HEK293 (cell line): ENCODE results near the gene CCDC38.

Experiments used
- HOXA7 ChIP-seq: sonication (generic); formaldehyde crosslinking; IDR thresholded peaks from 2 replicates; pipeline ENCODE4 v1.8.1; 2022; ENCODE audit warnings: missing genetic modification reagents, borderline replicate concordance
- INSM2 ChIP-seq: fragments of 450-650 bp; formaldehyde crosslinking; IDR thresholded peaks from 2 replicates; pipeline ENCODE4 v1.5.1; 2016; ENCODE audit warnings: missing biosample characterization, missing genetic modification characterization
- KLF1 ChIP-seq: fragments of 450-650 bp; formaldehyde crosslinking; IDR thresholded peaks from 2 replicates; pipeline ENCODE4 v1.5.1; 2016; ENCODE audit warnings: missing biosample characterization, missing genetic modification characterization
- KLF7 ChIP-seq: fragments of 450-650 bp; formaldehyde crosslinking; IDR thresholded peaks from 2 replicates; pipeline ENCODE4 v1.5.1; 2016; ENCODE audit warnings: missing biosample characterization, missing genetic modification characterization, borderline replicate concordance
- MEIS1 ChIP-seq: sonication (generic); formaldehyde crosslinking; IDR thresholded peaks from 2 replicates; pipeline ENCODE4 v1.8.1; 2022; ENCODE audit warnings: missing genetic modification reagents, mild to moderate bottlenecking, borderline replicate concordance
- MYNN ChIP-seq: fragments of 450-650 bp; formaldehyde crosslinking; IDR thresholded peaks from 2 replicates; pipeline ENCODE4 v1.5.1; 2016; ENCODE audit warnings: missing biosample characterization, missing genetic modification characterization, borderline replicate concordance
- OSR2 ChIP-seq: fragments of 450-650 bp; formaldehyde crosslinking; IDR thresholded peaks from 2 replicates; pipeline ENCODE4 v1.5.1; 2016; ENCODE audit warnings: missing biosample characterization, missing genetic modification characterization
- PBX3 ChIP-seq: sonication (generic); formaldehyde crosslinking; IDR thresholded peaks from 2 replicates; pipeline ENCODE4 v1.8.1; 2022; ENCODE audit warnings: mild to moderate bottlenecking, moderate library complexity, missing genetic modification reagents
- SCRT1 ChIP-seq: fragments of 450-650 bp; formaldehyde crosslinking; IDR thresholded peaks from 2 replicates; pipeline ENCODE4 v1.5.1; 2016; ENCODE audit warnings: missing biosample characterization, missing genetic modification characterization, borderline replicate concordance
- SP3 ChIP-seq: fragments of 450-650 bp; formaldehyde crosslinking; IDR thresholded peaks from 2 replicates; pipeline ENCODE4 v1.5.1; 2016; ENCODE audit warnings: missing biosample characterization, missing genetic modification characterization
- TSHZ1 ChIP-seq: fragments of 450-650 bp; formaldehyde crosslinking; IDR thresholded peaks from 2 replicates; pipeline ENCODE4 v1.5.1; 2016; ENCODE audit warnings: missing biosample characterization, missing genetic modification characterization, borderline replicate concordance
- YY1 ChIP-seq: fragments of 450-650 bp; formaldehyde crosslinking; IDR thresholded peaks from 2 replicates; pipeline ENCODE4 v1.5.1; 2018; ENCODE audit warnings: missing biosample characterization, missing genetic modification characterization
- ZBTB21 ChIP-seq: fragments of 450-650 bp; formaldehyde crosslinking; IDR thresholded peaks from 2 replicates; pipeline ENCODE4 v1.5.1; 2017; ENCODE audit warnings: missing biosample characterization, missing genetic modification characterization
- ZBTB26 ChIP-seq: fragments of 450-650 bp; formaldehyde crosslinking; optimal IDR thresholded peaks from 2 replicates; pipeline ENCODE3; 2016; ENCODE audit warnings: missing biosample characterization, mild to moderate bottlenecking, missing genetic modification characterization
- ZFP37 ChIP-seq: fragments of 450-650 bp; formaldehyde crosslinking; IDR thresholded peaks from 2 replicates; pipeline ENCODE4 v1.5.1; 2016; ENCODE audit warnings: missing biosample characterization, missing genetic modification characterization
- ZNF148 ChIP-seq: fragments of 450-650 bp; formaldehyde crosslinking; IDR thresholded peaks from 2 replicates; pipeline ENCODE4 v1.5.0; 2017; ENCODE audit warnings: missing biosample characterization, missing genetic modification characterization, borderline replicate concordance
- ZNF157 ChIP-seq: fragments of 450-650 bp; formaldehyde crosslinking; IDR thresholded peaks from 2 replicates; pipeline ENCODE4 v1.5.1; 2016; ENCODE audit warnings: missing biosample characterization, missing genetic modification characterization
- ZNF202 ChIP-seq: fragments of 450-650 bp; formaldehyde crosslinking; IDR thresholded peaks from 2 replicates; pipeline ENCODE4 v1.5.1; 2016; ENCODE audit warnings: missing biosample characterization, missing genetic modification characterization, borderline replicate concordance
- ZNF26 ChIP-seq: fragments of 450-650 bp; formaldehyde crosslinking; IDR thresholded peaks from 2 replicates; pipeline ENCODE4 v1.5.1; 2016; ENCODE audit warnings: missing biosample characterization, missing genetic modification characterization
- ZNF350 ChIP-seq: fragments of 450-650 bp; formaldehyde crosslinking; IDR thresholded peaks from 2 replicates; pipeline ENCODE4 v1.5.0; 2017; ENCODE audit warnings: missing biosample characterization, mild to moderate bottlenecking, missing genetic modification characterization
- ZNF621 ChIP-seq: fragments of 450-650 bp; formaldehyde crosslinking; IDR thresholded peaks from 2 replicates; pipeline ENCODE4 v1.5.1; 2017; ENCODE audit warnings: missing biosample characterization, missing genetic modification characterization
- ZNF623 ChIP-seq: fragments of 450-650 bp; formaldehyde crosslinking; IDR thresholded peaks from 2 replicates; pipeline ENCODE4 v1.5.1; 2016; ENCODE audit warnings: missing biosample characterization, missing genetic modification characterization
- ZNF654 ChIP-seq: fragments of 450-650 bp; formaldehyde crosslinking; IDR thresholded peaks from 2 replicates; pipeline ENCODE4 v1.5.1; 2016; ENCODE audit warnings: low read depth, missing biosample characterization, missing genetic modification characterization
- ZNF658 ChIP-seq: fragments of 450-650 bp; formaldehyde crosslinking; IDR thresholded peaks from 2 replicates; pipeline ENCODE4; 2016; ENCODE audit warnings: missing biosample characterization, missing genetic modification characterization
- ZNF660 ChIP-seq: fragments of 450-650 bp; IDR thresholded peaks from 2 replicates; pipeline ENCODE4 v1.5.1; 2018; ENCODE audit warnings: missing biosample characterization, mild to moderate bottlenecking, missing genetic modification characterization
- ZNF791 ChIP-seq: fragments of 450-650 bp; formaldehyde crosslinking; IDR thresholded peaks from 2 replicates; pipeline ENCODE4 v1.5.1; 2016; ENCODE audit warnings: missing biosample characterization, missing genetic modification characterization
- ZSCAN4 ChIP-seq: fragments of 450-650 bp; formaldehyde crosslinking; IDR thresholded peaks from 2 replicates; pipeline ENCODE4 v1.5.1; 2017; ENCODE audit warnings: missing biosample characterization, missing genetic modification characterization

The CCDC38 gene

GRCh38 chr12:95943330-95943842 is 972 bp upstream of the CCDC38 start, which contains the start of gene AMDHD1 (continued):
- TF ChIP-seq ZNF623 (tag by site-specific recombination) = no peak
- TF ChIP-seq ZBTB21 (tag by site-specific recombination) = no peak
- TF ChIP-seq ZFP37 (tag by site-specific recombination) = no peak
- peak; percentile 86 for TF ChIP-seq ZBTB26 (tag by site-specific recombination)
- TF ChIP-seq SP3 = no peak
- no peak for TF ChIP-seq ZSCAN4
- no peak for TF ChIP-seq ZNF621 (tag by site-specific recombination)
- no peak for TF ChIP-seq MEIS1 (CRISPR knock-in tag)
- no peak for TF ChIP-seq MYNN
- TF ChIP-seq PBX3 (CRISPR knock-in tag) = no peak
- TF ChIP-seq ZNF26 = no peak
- TF ChIP-seq ZNF658 (tag by site-specific recombination) = no peak
- no peak for TF ChIP-seq ZNF660 (tag by site-specific recombination)
- TF ChIP-seq ZNF350 (tag by site-specific recombination) = no peak
- TF ChIP-seq YY1 (tag by site-specific recombination) = no peak
- TF ChIP-seq OSR2 = no peak
- no peak for TF ChIP-seq ZNF202 (tag by site-specific recombination)
- TF ChIP-seq SCRT1 (tag by site-specific recombination) = peak; percentile 97
- TF ChIP-seq ZNF791 (tag by site-specific recombination) = no peak
- TF ChIP-seq KLF1 (tag by site-specific recombination) = no peak; the same call in 1 of the 2 replicates
- no peak for TF ChIP-seq ZNF157 (tag by site-specific recombination)
- TF ChIP-seq ZNF148 (tag by site-specific recombination) = no peak
- no peak for TF ChIP-seq ZNF654 (tag by site-specific recombination)
- TF ChIP-seq HOXA7 (CRISPR knock-in tag) = no peak
- no peak for TF ChIP-seq INSM2 (tag by site-specific recombination)
- no peak for TF ChIP-seq KLF7 (tag by site-specific recombination)
- no peak for TF ChIP-seq TSHZ1 (tag by site-specific recombination)
- TF ChIP-seq, all 188 proteins: peak for 20
